OCI-M1 (cell line): ENCODE results near the gene ZEB2.
A peak's percentile ranks its signal among the peaks of the same experiment; 100 is the strongest.

Experiments used
- DNase-seq: peaks from one replicate; lab custom pipeline; 2025; lab: John Stamatoyannopoulos, UW

Gene ZEB2

GRCh38 chr2:144512891-144513351, 7.0 kb downstream of the ZEB2 start:
- DNase-seq, result peak; percentile 44

DNA sequence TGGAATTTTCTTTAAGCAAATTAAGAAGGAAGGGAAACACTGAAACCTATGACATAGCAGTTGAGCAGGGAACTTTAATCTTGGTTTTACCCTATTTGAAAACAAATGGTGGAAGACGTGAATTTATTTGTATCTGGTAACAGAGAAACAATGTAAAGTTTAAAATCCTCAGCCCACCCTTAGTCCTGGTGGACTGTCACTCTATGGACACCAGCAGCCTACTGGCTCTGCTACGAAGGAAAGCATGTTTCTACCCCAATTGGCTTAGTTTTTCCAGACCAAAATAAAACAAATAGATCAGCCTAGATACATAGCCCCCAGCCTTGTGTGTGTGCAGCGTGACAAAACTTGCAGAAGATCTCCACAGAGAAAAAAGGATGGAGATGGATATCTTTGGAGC, 7.4 kb downstream of the ZEB2 start:
- no peak for DNase-seq

GRCh38 chr2:144511937-144512336, 8.0 kb downstream of the ZEB2 start:
- DNase-seq, result peak; percentile 50

- DNase-seq, result no peak
Measured at GRCh38 chr2:144511226-144511810, 8.6 kb downstream of the ZEB2 start.

DNA sequence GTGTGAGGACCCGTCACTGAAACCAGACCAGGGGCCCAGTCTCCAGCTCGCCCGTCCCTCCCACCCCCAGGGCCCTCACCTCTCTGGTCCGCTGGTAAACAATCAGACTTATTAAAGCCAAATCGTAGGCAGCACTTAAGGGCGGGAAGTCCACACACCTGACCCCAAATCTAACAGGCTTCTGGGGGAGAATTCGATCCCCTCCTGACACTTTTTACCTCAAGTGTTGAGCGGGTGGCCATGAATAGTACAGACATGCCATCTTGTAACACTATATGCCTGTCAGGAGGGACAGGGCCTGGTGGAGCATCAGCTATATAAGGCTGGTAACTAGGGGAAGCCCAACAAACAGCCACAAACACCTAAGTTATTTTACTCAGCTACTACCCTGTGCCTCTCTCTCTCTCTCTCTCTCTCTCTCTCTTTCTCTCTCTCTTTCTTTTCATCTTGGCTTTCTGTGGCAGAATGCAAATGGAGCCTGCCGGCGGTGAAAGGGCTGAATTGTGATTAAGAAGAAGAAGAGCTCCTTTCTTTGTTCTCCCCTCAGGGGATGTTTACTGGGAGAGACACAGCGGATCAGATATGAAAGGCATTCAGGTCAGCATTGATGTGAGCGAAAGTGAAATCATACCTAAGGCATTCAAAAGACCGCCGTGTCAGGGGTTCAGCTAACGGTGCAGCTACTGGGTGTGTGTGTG, 9.5 kb downstream of the ZEB2 start:
- DNase-seq, result peak; percentile 55

DNA sequence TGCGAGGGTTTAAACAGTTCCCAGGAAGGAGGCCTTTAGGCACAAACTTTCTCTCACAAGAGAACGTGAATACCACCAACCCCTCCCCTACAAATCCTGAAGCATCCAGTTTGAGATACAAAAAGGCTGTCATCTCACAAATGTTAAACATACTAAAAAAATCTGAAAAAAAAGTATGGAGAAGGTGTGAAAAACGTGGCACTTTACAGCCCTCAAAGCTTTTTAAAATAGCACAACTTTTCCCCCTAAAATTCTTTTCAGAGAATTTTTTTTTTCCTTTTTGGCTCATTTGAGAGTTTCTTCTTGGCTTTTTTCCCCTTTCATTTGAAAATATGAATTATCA, 10.1 kb downstream of the ZEB2 start:
- no peak for DNase-seq

- peak; percentile 88 for DNase-seq
Measured at GRCh38 chr2:144509001-144509878, 10.7 kb downstream of the ZEB2 start.

DNA sequence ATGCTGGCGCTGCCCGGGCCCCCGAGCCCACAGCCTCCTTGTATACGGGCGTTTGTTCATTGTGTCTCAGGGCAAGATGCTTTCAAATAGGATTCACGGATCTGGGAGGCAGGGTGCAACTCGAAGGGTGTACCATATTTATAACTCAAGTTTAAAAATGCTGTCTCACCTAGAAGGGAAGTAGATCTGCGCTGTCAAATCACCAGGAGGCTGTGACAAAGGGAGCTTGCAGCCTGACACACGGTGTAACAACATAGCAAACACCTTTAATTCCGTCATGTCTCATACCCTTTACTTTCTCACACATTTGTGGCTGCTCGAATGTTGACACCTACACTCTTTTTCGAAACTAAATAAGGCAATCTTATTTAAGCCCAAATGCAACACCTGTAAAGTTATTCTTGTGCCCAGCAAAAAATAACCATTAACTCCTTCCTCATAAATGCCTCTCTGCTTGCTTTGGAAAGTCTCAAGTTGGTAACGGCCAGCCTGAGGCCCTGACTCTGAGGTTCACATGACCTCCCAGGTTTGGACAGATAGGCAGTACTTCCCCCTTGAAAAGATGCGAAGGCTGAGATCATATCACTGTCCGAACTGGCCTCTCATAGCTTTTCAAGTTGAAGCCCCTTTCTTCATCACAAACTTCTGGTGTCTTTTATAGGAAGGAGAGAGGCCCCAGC, 11.6 kb downstream of the ZEB2 start:
- peak; percentile 91 for DNase-seq

DNA sequence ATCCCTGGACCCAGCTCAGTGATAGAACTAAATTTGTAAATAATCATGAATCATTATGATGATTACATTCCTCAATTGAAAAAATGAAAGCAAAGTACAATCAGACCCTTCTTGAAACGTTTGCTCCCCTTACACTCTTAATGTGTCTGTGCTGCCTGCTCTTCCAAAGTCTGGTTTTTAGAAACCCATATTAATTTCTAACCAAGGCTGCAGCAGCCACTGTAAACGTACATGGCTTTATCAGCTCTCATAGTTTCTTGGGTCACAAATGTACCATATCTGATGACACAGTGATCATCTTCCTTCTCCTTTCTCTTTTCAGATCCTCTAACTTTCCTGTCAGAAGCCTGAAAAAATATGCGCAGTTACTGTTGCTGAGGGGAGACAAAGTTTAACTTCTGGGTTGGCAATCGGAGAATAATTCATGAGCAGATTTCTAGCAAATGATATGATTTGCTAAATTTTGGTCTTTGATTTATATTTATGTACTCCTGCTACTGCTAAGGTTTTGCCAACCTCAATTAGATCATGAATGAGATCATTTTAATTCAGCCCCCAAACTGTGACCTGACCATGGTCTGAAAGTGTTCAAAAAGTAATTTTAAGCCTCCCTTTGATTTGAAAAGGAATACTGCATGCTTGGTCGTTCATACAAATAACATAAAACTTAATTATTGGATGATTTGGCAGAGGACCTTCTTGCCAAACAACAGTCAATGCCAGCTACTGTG, 12.3 kb downstream of the ZEB2 start:
- DNase-seq, result peak; percentile 77

- DNase-seq, result peak; percentile 93
Measured at GRCh38 chr2:144505245-144505831, 14.6 kb downstream of the ZEB2 start.

GRCh38 chr2:144504218-144504641, 15.7 kb downstream of the ZEB2 start:
- DNase-seq, result no peak

DNA sequence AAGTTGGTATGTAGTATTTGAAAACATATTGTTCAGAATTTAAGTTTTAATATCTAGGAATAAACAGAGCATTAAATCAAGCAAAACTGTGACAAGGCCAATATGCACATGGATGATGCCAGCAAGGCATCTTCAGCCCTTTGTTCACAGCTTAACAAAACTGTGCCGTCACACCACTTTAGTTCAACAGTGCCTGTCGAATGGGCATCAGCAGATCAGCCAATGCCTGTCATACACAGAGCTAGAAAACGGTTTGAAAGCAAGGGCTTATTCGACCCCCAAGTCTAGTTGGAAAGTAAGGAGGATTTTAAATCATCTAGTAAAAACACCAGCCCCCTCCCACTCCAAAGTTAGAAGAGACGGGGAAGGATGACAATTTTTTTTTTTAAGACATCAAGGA, 16.7 kb downstream of the ZEB2 start:
- DNase-seq, result no peak

DNA sequence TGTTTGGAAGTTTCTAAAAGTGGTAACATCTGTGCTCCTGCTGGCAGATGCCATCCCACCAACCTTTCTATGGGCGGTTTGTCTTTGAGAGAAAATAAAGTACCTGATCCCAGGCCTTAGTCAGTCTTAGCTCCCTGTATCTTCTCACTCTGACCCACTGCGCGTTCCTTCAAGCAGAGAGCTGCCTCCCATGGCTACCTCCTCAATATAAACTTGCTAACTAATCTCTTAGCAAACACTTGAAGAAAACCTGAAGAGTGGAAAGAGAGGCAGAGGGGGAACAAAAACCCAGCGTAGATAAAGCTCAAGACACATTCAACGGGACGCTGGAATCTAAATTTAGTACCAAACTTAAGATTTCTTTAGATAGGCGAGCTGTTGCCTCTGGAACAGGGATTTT, 17.6 kb downstream of the ZEB2 start:
- no peak for DNase-seq

- DNase-seq, result no peak
Measured at GRCh38 chr2:144501627-144502026, 18.3 kb downstream of the ZEB2 start.

- no peak for DNase-seq
Measured at GRCh38 chr2:144501118-144501517, 18.8 kb downstream of the ZEB2 start.

- DNase-seq, result no peak
Measured at GRCh38 chr2:144500563-144500962, 19.4 kb downstream of the ZEB2 start.

GRCh38 chr2:144498277-144498676, 21.6 kb downstream of the ZEB2 start:
- no peak for DNase-seq

GRCh38 chr2:144496977-144497598, 22.8 kb downstream of the ZEB2 start:
- DNase-seq, result no peak

DNA sequence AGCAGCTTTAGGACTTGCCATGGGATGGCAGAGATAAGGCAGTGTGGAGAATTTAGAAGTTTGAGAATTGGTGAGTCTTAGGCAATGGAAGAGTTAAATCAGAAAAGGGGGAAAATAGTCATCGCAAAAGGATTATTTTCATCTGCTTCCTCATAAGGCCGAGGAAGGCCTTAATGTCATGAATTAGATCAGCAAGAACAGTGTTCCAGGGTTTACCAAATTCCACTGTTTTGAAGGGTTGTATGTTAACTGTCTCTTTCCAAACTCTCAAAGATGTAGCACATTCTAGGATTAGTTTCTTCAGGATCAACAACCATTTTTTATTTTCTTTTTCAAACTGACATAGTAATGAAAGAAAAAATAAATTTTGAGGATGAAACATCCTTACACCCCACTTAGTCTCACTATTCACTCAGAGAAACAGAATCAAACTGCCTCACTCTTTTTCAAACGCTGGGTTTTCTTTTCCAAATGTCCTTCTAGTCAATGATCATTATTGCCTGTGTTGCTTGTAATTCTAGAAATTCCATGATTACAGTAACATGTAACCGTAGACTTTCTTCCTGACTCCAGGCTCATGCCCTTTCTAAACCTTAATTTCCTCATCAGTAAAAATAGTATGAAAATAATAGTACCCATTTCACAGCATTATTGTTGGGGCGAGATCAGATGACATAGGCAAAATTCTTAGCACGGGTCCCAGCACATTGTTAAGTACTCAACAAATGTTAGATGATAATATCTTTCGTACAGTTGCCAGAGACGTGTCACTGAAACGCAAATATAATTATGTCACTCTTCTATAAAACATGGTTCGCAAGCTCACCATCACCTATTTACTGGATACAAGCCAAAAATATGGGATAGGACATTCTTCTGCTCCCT, 23.6 kb downstream of the ZEB2 start:
- DNase-seq, result peak; percentile 50
